Astrocyte (in vitro differentiated cells and primary cell): ENCODE data around the gene GRM4. TPM values are rescaled to one million over a fixed set of nuclear protein-coding genes. Genes with fewer than 3 reads are reported as not detected.

Experiments used
- DNase-seq: peaks from one replicate; pipeline ENCODE4 v3.0.0-alpha.2; 2010; ENCODE audit warnings: low read depth
- FAIRE-seq: peaks from 2 replicates; lab custom pipeline; 2011; peaks lifted over from hg19 to GRCh38; lab: Jason Lieb, UNC
- H2AFZ ChIP-seq: 2 replicates; pipeline ENCODE4 v1.6.0; 2012; ENCODE audit warnings: low read depth, low read length, inconsistent platforms
- H3K27ac ChIP-seq: 2 replicates; pipeline ENCODE4 v1.5.1; 2011; ENCODE audit warnings: low read depth, low read length, inconsistent platforms
- H3K27me3 ChIP-seq: 2 replicates; pipeline ENCODE4 v1.6.0; 2011; ENCODE audit warnings: low read length, inconsistent platforms; ENCODE audit not compliant: insufficient read depth
- H3K36me3 ChIP-seq: 2 replicates; pipeline ENCODE4 v1.5.1; 2011; ENCODE audit warnings: low read length, inconsistent platforms; ENCODE audit not compliant: insufficient read depth
- H3K4me1 ChIP-seq: 2 replicates; pipeline ENCODE4 v1.5.1; 2011; ENCODE audit warnings: low read length, inconsistent platforms; ENCODE audit not compliant: insufficient read depth
- H3K4me2 ChIP-seq: 2 replicates; pipeline ENCODE4 v1.6.0; 2012; ENCODE audit warnings: low read length, inconsistent platforms
- H3K4me3 ChIP-seq: 2 replicates; pipeline ENCODE4 v1.5.1; 2011; ENCODE audit warnings: low read depth, mild to moderate bottlenecking, low read length, inconsistent platforms; ENCODE audit not compliant: insufficient read depth
- H3K79me2 ChIP-seq: 2 replicates; pipeline ENCODE4 v1.6.0; 2012; ENCODE audit warnings: mild to moderate bottlenecking, low read length, inconsistent platforms; ENCODE audit not compliant: insufficient read depth
- H3K9ac ChIP-seq: 2 replicates; pipeline ENCODE4 v1.6.0; 2012; ENCODE audit warnings: mild to moderate bottlenecking, low read length, inconsistent platforms
- H3K9me3 ChIP-seq: 2 replicates; pipeline ENCODE4 v1.5.1; 2012; ENCODE audit warnings: low read depth, mild to moderate bottlenecking, low read length, inconsistent platforms; ENCODE audit not compliant: insufficient read depth
- H4K20me1 ChIP-seq: 2 replicates; pipeline ENCODE4 v1.6.0; 2012; ENCODE audit warnings: low read length, inconsistent platforms; ENCODE audit not compliant: insufficient read depth
- H3K27ac Mint-ChIP-seq: one replicate; pipeline ENCODE4 v1.8.0; 2021; ENCODE audit warnings: mild to moderate bottlenecking, mixed read lengths; ENCODE audit not compliant: unreplicated experiment
- H3K27me3 Mint-ChIP-seq: one replicate; pipeline ENCODE4 v1.8.0; 2021; ENCODE audit warnings: low read depth, mixed read lengths; ENCODE audit not compliant: unreplicated experiment
- H3K36me3 Mint-ChIP-seq: one replicate; pipeline ENCODE4 v1.8.0; 2021; ENCODE audit warnings: low read depth, mixed read lengths; ENCODE audit not compliant: unreplicated experiment
- H3K4me1 Mint-ChIP-seq: one replicate; pipeline ENCODE4 v1.8.0; 2021; ENCODE audit warnings: low read depth, mixed read lengths; ENCODE audit not compliant: unreplicated experiment
- H3K4me3 Mint-ChIP-seq: one replicate; pipeline ENCODE4 v1.8.0; 2021; ENCODE audit warnings: mild to moderate bottlenecking, moderate library complexity, mixed read lengths; ENCODE audit not compliant: unreplicated experiment
- H3K9me3 Mint-ChIP-seq: one replicate; pipeline ENCODE4 v1.8.0; 2021; ENCODE audit warnings: mild to moderate bottlenecking, mixed read lengths; ENCODE audit not compliant: unreplicated experiment
- EZH2 ChIP-seq: IDR thresholded peaks from 2 replicates; pipeline ENCODE4 v1.6.1; 2012; ENCODE audit warnings: mild to moderate bottlenecking, low read length, inconsistent platforms; ENCODE audit not compliant: insufficient read depth
- total RNA-seq: library from RNA; stranded (reverse); gene quantifications from 2 replicates; pipeline ENCODE4 v1.2.1, GENCODE V29; 2021
- TF ChIP-seq, protein P1 (sequence below): IDR thresholded peaks from 2 replicates; pipeline ENCODE4 v1.5.1; 2011; ENCODE audit warnings: low read depth, mild to moderate bottlenecking, inconsistent platforms, low read length, moderate library complexity; ENCODE audit not compliant: insufficient read depth

GRM4 gene
- total RNA-seq, 1 donor from 2014 or later = 0.30 TPM

DNA sequence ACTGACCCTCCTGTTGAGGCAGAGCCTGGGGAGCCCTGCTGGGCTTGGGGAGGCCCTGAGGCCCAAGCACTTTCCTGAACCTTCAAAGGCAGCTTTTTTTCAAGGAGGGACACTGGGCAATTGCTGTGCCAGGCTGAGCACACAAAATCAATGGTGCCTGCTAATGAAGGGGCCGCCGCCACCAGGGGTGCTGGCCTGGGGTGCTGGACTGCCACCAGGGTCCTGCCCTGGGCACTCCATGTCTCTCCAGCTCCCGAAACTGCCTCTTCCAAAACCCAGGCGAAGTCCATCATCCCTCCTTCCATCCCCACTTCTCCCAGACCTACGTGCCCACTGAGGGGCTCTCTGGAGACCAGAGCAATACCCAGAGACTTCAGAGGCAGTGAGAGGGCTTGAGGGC, 145.6 kb downstream of the GRM4 start:
- Mint-ChIP-seq H3K36me3 (peaks cover 5% of the 10 kb centered on the region), H3K27ac (no peak overlapping the region), H3K27me3 (peaks cover 29% of the 10 kb centered on the region), H3K4me3 (no peak overlapping the region), H3K4me1 (no peaks in the 10 kb centered on the region), H3K9me3 (peaks cover 11% of the 10 kb centered on the region)
- H3K27ac ChIP-seq = no peak overlapping the region
- DNase-seq (no peak), FAIRE-seq (no peak)
- no peak overlapping the region for H3K9ac ChIP-seq
- no peaks in the 10 kb centered on the region for H4K20me1 ChIP-seq
- H2AFZ ChIP-seq = no peak overlapping the region
- no peaks in the 10 kb centered on the region for H3K4me1 ChIP-seq
- H3K27me3 ChIP-seq = peaks cover 8% of the 10 kb centered on the region
- peaks cover 4% of the 10 kb centered on the region for H3K9me3 ChIP-seq
- H3K4me3 ChIP-seq = no peak overlapping the region
- H3K79me2 ChIP-seq = no peaks in the 10 kb centered on the region
- no peaks in the 10 kb centered on the region for H3K36me3 ChIP-seq
- no peak overlapping the region for H3K4me2 ChIP-seq
- TF ChIP-seq, protein P1, sequence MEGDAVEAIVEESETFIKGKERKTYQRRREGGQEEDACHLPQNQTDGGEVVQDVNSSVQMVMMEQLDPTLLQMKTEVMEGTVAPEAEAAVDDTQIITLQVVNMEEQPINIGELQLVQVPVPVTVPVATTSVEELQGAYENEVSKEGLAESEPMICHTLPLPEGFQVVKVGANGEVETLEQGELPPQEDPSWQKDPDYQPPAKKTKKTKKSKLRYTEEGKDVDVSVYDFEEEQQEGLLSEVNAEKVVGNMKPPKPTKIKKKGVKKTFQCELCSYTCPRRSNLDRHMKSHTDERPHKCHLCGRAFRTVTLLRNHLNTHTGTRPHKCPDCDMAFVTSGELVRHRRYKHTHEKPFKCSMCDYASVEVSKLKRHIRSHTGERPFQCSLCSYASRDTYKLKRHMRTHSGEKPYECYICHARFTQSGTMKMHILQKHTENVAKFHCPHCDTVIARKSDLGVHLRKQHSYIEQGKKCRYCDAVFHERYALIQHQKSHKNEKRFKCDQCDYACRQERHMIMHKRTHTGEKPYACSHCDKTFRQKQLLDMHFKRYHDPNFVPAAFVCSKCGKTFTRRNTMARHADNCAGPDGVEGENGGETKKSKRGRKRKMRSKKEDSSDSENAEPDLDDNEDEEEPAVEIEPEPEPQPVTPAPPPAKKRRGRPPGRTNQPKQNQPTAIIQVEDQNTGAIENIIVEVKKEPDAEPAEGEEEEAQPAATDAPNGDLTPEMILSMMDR = no peak
- no peak for TF ChIP-seq EZH2

DNA sequence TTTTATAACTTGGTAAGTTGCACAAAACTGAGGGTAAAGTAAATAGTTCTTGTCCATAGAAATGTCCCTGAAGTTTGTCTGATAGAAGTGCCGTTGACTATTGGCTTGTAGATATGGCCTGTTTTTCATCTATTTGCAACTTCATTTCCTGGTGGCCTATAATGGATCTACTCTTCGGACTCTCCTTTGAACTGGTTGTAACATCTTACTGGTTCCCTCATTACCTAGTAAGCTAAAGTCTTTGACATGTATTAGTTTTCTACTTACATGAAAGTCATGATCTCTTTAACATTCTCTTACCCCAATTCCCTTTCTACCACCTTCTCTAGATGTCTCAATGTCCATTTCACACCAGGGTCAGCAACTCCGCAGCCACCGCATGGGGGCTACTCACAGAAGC, 146.3 kb downstream of the GRM4 start:
- no peak overlapping the region for H3K27ac Mint-ChIP-seq
- H3K9me3 ChIP-seq = peaks cover 4% of the 10 kb centered on the region
- H3K79me2 ChIP-seq = no peaks in the 10 kb centered on the region
- no peak for DNase-seq
- H3K4me2 ChIP-seq = no peak overlapping the region
- H3K9me3 Mint-ChIP-seq = peaks cover 11% of the 10 kb centered on the region
- H3K4me1 ChIP-seq = no peaks in the 10 kb centered on the region
- H3K36me3 Mint-ChIP-seq = peaks cover 5% of the 10 kb centered on the region
- no peak for FAIRE-seq
- H3K27me3 ChIP-seq = peaks cover 8% of the 10 kb centered on the region
- H2AFZ ChIP-seq = no peak overlapping the region
- TF ChIP-seq, protein P1 = no peak
- TF ChIP-seq EZH2 = no peak
- H3K27me3 Mint-ChIP-seq = peaks cover 29% of the 10 kb centered on the region
- H3K9ac ChIP-seq = no peak overlapping the region
- H3K4me3 Mint-ChIP-seq = no peak overlapping the region
- no peak overlapping the region for H3K4me3 ChIP-seq
- H3K36me3 ChIP-seq = no peaks in the 10 kb centered on the region
- H3K4me1 Mint-ChIP-seq = no peaks in the 10 kb centered on the region
- no peak overlapping the region for H3K27ac ChIP-seq
- H4K20me1 ChIP-seq = no peaks in the 10 kb centered on the region

DNA sequence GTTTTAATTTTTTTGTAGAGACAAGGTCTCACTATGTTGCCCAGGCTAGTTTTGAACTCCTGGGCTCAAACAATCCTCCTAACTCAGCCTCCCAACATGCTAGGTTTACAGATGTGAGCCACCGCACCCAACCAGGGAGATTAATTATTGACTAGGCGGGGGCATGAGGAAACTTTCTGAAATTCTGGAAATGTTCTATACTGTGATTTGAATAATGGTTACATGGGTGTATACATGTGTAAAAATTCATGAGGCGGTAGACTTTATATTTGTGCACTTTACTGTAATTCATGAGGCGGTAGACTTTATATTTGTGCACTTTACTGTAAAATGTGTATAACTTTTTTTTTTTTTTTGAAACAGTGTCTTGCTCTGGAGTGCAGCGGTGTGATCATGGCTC, 147.2 kb downstream of the GRM4 start:
- Histone ChIP-seq H2AFZ (no peak overlapping the region), H3K4me2 (no peak overlapping the region), H3K27ac (no peak overlapping the region), H3K36me3 (no peaks in the 10 kb centered on the region), H3K9me3 (peaks cover 4% of the 10 kb centered on the region), H3K9ac (no peak overlapping the region), H3K4me1 (no peaks in the 10 kb centered on the region), H3K79me2 (no peaks in the 10 kb centered on the region), H3K4me3 (no peak overlapping the region), H4K20me1 (no peaks in the 10 kb centered on the region), H3K27me3 (peaks cover 11% of the 10 kb centered on the region)
- H3K27me3 Mint-ChIP-seq = peaks cover 34% of the 10 kb centered on the region
- no peak overlapping the region for H3K27ac Mint-ChIP-seq
- FAIRE-seq (no peak), DNase-seq (no peak)
- no peak overlapping the region for H3K4me3 Mint-ChIP-seq
- peaks cover 4% of the 10 kb centered on the region for H3K36me3 Mint-ChIP-seq
- H3K9me3 Mint-ChIP-seq = peaks cover 8% of the 10 kb centered on the region
- H3K4me1 Mint-ChIP-seq = no peaks in the 10 kb centered on the region
- no peak for TF ChIP-seq EZH2
- TF ChIP-seq, protein P1 = no peak
